OCI-LY1 (cell line): ENCODE measurements around the gene ASIC3.
A peak's percentile ranks its signal among the peaks of the same experiment; 100 is the strongest.

ENCODE experiments used
- H2AFZ ChIP-seq: fragments of 200-600 bp; sonication (generic), shearing (Covaris generic); 2 replicates; pipeline ENCODE4 v1.6.0; 2014; ENCODE audit warnings: antibody characterized with exemption, mild to moderate bottlenecking, low read length
- H3F3A ChIP-seq: fragments of 200-600 bp; sonication (generic), shearing (Covaris generic); 2 replicates; pipeline ENCODE4 v1.6.0; 2014; ENCODE audit warnings: mild to moderate bottlenecking, antibody characterized with exemption, low read length, moderate library complexity; ENCODE audit not compliant: insufficient read depth
- H3K27ac ChIP-seq: fragments of 200-600 bp; sonication (generic); 2 replicates; pipeline ENCODE4 v1.5.1; 2014; ENCODE audit warnings: low read length, mixed run types, mild to moderate bottlenecking, low read depth; ENCODE audit not compliant: poor library complexity, severe bottlenecking
- H3K27me3 ChIP-seq: fragments of 200-600 bp; sonication (generic); 2 replicates; pipeline ENCODE4 v1.6.0; 2014; ENCODE audit warnings: antibody characterized with exemption, mild to moderate bottlenecking, low read length, moderate library complexity; ENCODE audit not compliant: insufficient read depth
- H3K36me3 ChIP-seq: fragments of 200-600 bp; sonication (generic); 2 replicates; pipeline ENCODE4 v1.6.1; 2014; ENCODE audit warnings: mild to moderate bottlenecking, antibody characterized with exemption, low read length, moderate library complexity, mixed read lengths; ENCODE audit not compliant: insufficient read depth
- H3K4me1 ChIP-seq: fragments of 200-600 bp; sonication (generic); 2 replicates; pipeline ENCODE4 v1.5.1; 2014; ENCODE audit warnings: mild to moderate bottlenecking, low read length, moderate library complexity; ENCODE audit not compliant: insufficient read depth, severe bottlenecking
- H3K4me2 ChIP-seq: fragments of 200-600 bp; sonication (generic), shearing (Covaris generic); 2 replicates; pipeline ENCODE4 v1.6.1; 2014; ENCODE audit warnings: low read length
- H3K4me3 ChIP-seq: fragments of 200-600 bp; sonication (generic); 2 replicates; pipeline ENCODE4 v1.5.1; 2014; ENCODE audit warnings: low read length, low read depth, mild to moderate bottlenecking, mixed read lengths; ENCODE audit not compliant: poor library complexity, severe bottlenecking
- H3K79me2 ChIP-seq: fragments of 200-600 bp; shearing (Covaris generic); 2 replicates; pipeline ENCODE4 v1.6.1; 2016; ENCODE audit warnings: mixed run types, low read length, mixed read lengths; ENCODE audit not compliant: insufficient read depth
- H3K9ac ChIP-seq: fragments of 200-600 bp; sonication (generic), shearing (Covaris generic); 2 replicates; pipeline ENCODE4 v1.6.1; 2014; ENCODE audit warnings: mild to moderate bottlenecking, low read length, mixed read lengths
- H3K9me2 ChIP-seq: fragments of 200-600 bp; sonication (generic), shearing (Covaris generic); 2 replicates; pipeline ENCODE4 v1.6.1; 2014; ENCODE audit warnings: low read depth, mild to moderate bottlenecking, low read length, mixed read lengths
- H3K9me3 ChIP-seq: fragments of 200-600 bp; shearing (Covaris generic); 2 replicates; pipeline ENCODE4 v1.6.1; 2014; ENCODE audit warnings: low read length, mixed read lengths
- H4K20me1 ChIP-seq: fragments of 200-600 bp; sonication (generic), shearing (Covaris generic); 2 replicates; pipeline ENCODE4 v1.6.0; 2016; ENCODE audit warnings: mild to moderate bottlenecking, low read length; ENCODE audit not compliant: insufficient read depth
- EZH2 ChIP-seq: fragments of 200-600 bp; sonication (generic), shearing (Covaris generic); IDR thresholded peaks from 2 replicates; pipeline ENCODE4 v1.8.0; 2017; ENCODE audit warnings: borderline replicate concordance, mixed run types, mild to moderate bottlenecking, antibody characterized with exemption, low read length, moderate library complexity, mixed read lengths
- TF ChIP-seq, protein P1 (sequence below): fragments of 200-600 bp; sonication (generic), shearing (Covaris generic); IDR thresholded peaks from 2 replicates; pipeline ENCODE4 v1.5.1; 2017; ENCODE audit warnings: mild to moderate bottlenecking, antibody characterized with exemption, low read length, moderate library complexity, mixed read lengths

ASIC3 gene

DNA sequence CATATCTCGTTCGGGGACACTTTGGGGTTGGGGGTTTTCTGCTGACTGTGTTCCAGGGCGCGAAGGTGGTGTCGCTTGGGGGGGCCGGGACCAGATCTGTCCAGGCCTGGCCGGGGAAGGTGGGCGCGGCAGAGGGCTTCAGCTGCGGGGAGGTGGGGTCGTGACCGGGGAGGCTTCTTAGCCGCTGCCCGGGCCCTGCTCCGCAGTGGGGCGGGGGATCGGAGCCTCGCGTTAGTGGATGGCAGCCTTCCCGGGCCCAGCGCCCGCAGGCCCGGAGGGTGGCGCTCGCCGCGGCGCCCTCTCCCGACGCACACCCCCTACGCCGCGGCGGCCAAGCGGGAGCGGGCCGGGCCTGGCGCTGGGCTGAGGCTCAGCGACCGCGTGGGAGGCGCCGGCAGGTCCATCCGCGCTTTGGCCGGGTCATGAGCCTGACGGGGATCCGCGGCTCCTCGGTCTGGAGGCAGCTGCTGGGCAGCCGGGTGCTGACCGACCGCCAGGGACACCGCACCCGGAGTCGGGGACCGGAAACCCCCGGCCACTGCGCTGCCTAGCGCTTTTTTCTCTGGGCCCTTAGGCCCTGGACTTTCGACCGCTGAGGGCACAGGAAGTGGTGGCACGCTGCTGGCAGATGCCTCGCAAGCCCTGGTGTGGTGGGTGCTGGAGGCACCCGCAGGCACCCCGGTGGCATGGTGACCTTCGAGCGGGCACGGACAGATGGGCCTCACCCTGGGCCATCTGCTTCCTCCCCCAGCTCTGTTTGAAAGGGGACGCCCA is 39.1 kb downstream of the ASIC3 start:
- peaks cover 26% of the 10 kb centered on the region for H3K4me1 ChIP-seq
- TF ChIP-seq, protein P1, sequence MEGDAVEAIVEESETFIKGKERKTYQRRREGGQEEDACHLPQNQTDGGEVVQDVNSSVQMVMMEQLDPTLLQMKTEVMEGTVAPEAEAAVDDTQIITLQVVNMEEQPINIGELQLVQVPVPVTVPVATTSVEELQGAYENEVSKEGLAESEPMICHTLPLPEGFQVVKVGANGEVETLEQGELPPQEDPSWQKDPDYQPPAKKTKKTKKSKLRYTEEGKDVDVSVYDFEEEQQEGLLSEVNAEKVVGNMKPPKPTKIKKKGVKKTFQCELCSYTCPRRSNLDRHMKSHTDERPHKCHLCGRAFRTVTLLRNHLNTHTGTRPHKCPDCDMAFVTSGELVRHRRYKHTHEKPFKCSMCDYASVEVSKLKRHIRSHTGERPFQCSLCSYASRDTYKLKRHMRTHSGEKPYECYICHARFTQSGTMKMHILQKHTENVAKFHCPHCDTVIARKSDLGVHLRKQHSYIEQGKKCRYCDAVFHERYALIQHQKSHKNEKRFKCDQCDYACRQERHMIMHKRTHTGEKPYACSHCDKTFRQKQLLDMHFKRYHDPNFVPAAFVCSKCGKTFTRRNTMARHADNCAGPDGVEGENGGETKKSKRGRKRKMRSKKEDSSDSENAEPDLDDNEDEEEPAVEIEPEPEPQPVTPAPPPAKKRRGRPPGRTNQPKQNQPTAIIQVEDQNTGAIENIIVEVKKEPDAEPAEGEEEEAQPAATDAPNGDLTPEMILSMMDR, result peak; percentile 33
- no peak for TF ChIP-seq EZH2
- H3K9ac ChIP-seq, result peak overlapping the region; percentile 29; the same call in 1 of the 2 replicates
- no peaks in the 10 kb centered on the region for H4K20me1 ChIP-seq
- no peaks in the 10 kb centered on the region for H3K79me2 ChIP-seq
- no peak overlapping the region for H3K27ac ChIP-seq
- H3K9me2 ChIP-seq, result no peaks in the 10 kb centered on the region
- no peaks in the 10 kb centered on the region for H3K9me3 ChIP-seq
- H3K36me3 ChIP-seq, result no peaks in the 10 kb centered on the region
- H3F3A ChIP-seq, result no peaks in the 10 kb centered on the region; the same call in none of the 2 replicates
- H3K4me2 ChIP-seq, result peak overlapping the region; percentile 65
- peak overlapping the region; percentile 57 for H3K4me3 ChIP-seq
- H2AFZ ChIP-seq, result no peak overlapping the region
- peaks cover 16% of the 10 kb centered on the region for H3K27me3 ChIP-seq

DNA sequence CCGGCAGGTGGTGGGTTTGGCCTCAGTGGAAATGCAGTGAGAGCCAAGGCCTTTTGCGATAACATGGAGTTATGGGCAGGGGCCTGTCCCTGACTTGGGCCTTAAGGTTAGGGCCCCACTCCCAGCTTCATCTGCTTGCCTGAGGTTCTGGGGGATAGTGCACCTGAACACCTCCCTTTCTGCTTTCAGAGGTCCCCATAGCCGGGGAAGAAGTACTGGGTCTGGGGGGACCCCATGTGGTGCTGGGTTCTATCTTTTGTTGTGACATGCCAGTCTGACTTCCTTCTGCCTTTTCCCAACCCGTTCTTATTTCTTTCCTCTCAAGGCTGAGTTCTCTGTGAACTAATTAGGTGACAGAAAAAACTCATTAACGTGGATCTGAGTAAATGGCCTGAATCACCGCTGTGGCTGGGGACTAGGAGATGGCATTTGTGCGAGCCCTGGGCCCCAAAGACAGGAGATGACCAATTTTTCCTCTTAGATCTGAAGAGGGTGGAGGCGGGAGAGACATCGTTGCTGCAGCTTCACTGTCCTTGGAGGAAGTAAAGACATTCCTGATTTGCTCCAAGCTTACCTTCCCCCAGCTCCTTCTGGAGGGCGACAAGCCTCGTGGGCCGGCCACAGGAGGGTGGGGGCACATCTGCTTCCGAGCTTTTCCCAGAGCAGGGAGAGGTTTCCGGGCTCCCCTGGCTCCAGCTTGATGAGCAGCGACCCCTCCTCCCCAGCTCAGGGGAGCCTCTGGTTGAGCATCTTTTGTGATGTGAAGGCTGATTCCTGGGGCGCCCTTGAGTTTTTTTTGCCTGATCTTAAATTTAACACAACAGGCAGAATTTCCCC is 39.9 kb downstream of the ASIC3 start:
- H3K4me2 ChIP-seq, result no peak overlapping the region
- TF ChIP-seq, protein P1, result no peak
- TF ChIP-seq EZH2, result no peak
- no peaks in the 10 kb centered on the region for H4K20me1 ChIP-seq
- H2AFZ ChIP-seq, result no peak overlapping the region
- no peak overlapping the region for H3K9ac ChIP-seq
- H3K27me3 ChIP-seq, result peaks cover 16% of the 10 kb centered on the region
- H3F3A ChIP-seq, result no peaks in the 10 kb centered on the region; the same call in none of the 2 replicates
- no peaks in the 10 kb centered on the region for H3K79me2 ChIP-seq
- H3K9me2 ChIP-seq, result no peaks in the 10 kb centered on the region
- H3K9me3 ChIP-seq, result no peaks in the 10 kb centered on the region
- peak overlapping the region; percentile 57 for H3K4me3 ChIP-seq
- H3K4me1 ChIP-seq, result peaks cover 26% of the 10 kb centered on the region
- no peak overlapping the region for H3K27ac ChIP-seq
- H3K36me3 ChIP-seq, result no peaks in the 10 kb centered on the region

DNA sequence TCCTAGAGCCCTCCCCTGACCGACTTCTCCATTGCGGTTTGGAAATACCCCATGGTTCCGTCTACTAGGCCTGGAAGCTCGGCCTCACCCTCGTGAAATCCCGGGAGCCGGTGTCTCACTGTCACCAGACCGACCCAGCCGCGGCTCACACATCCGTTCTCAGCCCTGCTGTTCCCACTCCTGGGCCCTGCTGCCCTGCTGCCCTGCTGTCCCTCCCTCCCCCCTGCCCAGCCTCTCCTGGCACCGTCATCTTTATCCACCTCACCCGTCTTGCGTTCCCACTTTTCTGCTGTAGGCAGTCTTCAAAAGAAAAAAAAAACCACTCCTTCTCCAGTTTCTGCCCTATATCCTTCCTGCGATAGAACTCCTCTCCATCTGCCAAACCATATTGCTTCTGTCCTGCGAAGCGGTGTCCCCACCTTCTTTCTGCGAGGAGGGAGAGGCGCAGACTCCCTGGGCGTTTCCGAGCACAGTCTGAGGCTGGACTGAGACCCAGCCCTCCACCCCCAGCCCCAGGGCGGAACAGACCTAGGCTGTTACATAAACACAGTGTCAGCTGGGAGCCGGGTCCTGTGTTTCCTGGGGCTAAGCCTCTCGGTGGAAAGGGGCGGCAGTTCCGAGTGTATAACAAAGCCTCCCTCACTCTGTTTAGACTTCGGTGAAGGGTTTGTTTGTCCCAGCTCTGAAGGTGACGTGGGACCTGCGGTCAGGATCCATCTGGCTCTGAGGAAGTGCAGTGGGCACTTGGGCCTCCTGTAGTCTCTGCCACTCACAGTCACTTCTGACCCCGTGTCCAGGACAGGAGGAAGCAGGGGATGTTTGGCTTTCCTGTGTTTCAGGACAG is 40.7 kb downstream of the ASIC3 start:
- no peak for TF ChIP-seq EZH2
- TF ChIP-seq, protein P1, result no peak
- Histone ChIP-seq H3F3A (no peaks in the 10 kb centered on the region; the same call in 1 of the 2 replicates), H3K4me1 (peaks cover 20% of the 10 kb centered on the region), H3K27me3 (peaks cover 16% of the 10 kb centered on the region), H3K9ac (no peak overlapping the region), H3K4me3 (no peak overlapping the region), H2AFZ (no peak overlapping the region), H3K27ac (no peak overlapping the region), H3K4me2 (no peak overlapping the region), H3K9me2 (no peaks in the 10 kb centered on the region), H3K79me2 (no peaks in the 10 kb centered on the region), H4K20me1 (no peaks in the 10 kb centered on the region), H3K9me3 (no peaks in the 10 kb centered on the region), H3K36me3 (no peaks in the 10 kb centered on the region)
